Measurements from ENCODE around the gene STIM1. TPM values are rescaled to one million over a fixed set of nuclear protein-coding genes. Genes with fewer than 3 reads are reported as not detected.

The STIM1 gene
- polyA plus RNA-seq, 2 donors = 29.5 to 42.7 TPM

GRCh38 chr11:4095509-4096230 is 240.2 kb downstream of the STIM1 start:
- Histone ChIP-seq H3K4me3 (ENCODE audit: low read depth in 1 of 2, low read length in 2 of 2) (peak overlapping the region; percentile 66 to 88), H3K9me3 (ENCODE audit: control insufficient read depth in 2 of 2, insufficient read depth in 1 of 2, low read depth in 1 of 2, low read length in 1 of 2) (no peaks in the 10 kb centered on the region), H3K27ac (ENCODE audit: low read depth in 2 of 2, low read length in 1 of 2) (peak overlapping the region; percentile 93 to 99), H3K4me1 (ENCODE audit: control insufficient read depth in 2 of 2, insufficient read depth in 2 of 2, low read length in 1 of 2) (peaks cover 0 to 2% of the 10 kb centered on the region in 2 donors), H3K27me3 (ENCODE audit: control insufficient read depth in 1 of 2, insufficient read depth in 2 of 2, low read length in 2 of 2) (no peaks in the 10 kb centered on the region), H3K36me3 (ENCODE audit: control insufficient read depth in 2 of 2, insufficient read depth in 2 of 2, low read length in 1 of 2) (peaks cover 0 to 8% of the 10 kb centered on the region in 2 donors)
- WGBS, 2 donors = 8 to 15% methylated on average over 10 of the region's 10 CpGs

DNA sequence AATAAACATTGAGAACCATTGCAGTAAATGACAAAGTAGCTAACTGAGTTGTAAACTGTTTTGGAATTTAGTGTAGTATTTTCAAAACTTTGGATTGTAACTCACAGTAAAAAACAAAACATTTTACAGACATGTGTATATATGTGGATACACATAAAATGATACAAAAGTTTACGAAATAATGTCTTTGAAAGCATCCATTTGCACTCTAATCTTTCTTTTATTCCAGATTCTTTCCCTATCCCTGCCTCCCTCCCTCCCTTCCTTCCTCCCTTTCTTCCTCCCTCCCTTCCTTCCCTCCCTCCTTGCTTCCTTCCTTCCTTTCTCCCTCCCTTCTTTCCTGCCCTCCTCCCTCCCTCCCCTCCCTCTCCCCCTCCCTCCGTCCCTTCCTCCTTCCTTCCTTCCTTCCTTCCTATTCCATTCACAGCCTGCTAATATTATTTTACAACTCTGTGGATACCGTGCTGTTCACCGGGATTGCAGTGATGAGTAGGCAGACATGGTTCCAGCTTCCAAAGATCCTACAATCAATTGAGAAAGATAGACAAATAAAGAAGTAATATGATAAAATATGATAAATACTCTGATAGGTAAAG is 242.7 kb downstream of the STIM1 start:
- 81 to 82% methylated on average over 4 of the region's 4 CpGs for WGBS, 2 donors
- Histone ChIP-seq H3K27ac (ENCODE audit: low read depth in 2 of 2, low read length in 1 of 2) (no peak overlapping the region), H3K9me3 (ENCODE audit: control insufficient read depth in 2 of 2, insufficient read depth in 1 of 2, low read depth in 1 of 2, low read length in 1 of 2) (no peaks in the 10 kb centered on the region), H3K4me3 (ENCODE audit: low read depth in 1 of 2, low read length in 2 of 2) (no peak overlapping the region), H3K36me3 (ENCODE audit: control insufficient read depth in 2 of 2, insufficient read depth in 2 of 2, low read length in 1 of 2) (no peaks in the 10 kb centered on the region), H3K4me1 (ENCODE audit: control insufficient read depth in 2 of 2, insufficient read depth in 2 of 2, low read length in 1 of 2) (peaks cover 0 to 2% of the 10 kb centered on the region in 2 donors), H3K27me3 (ENCODE audit: control insufficient read depth in 1 of 2, insufficient read depth in 2 of 2, low read length in 2 of 2) (no peaks in the 10 kb centered on the region)

- Histone ChIP-seq H3K27ac (ENCODE audit: low read depth in 2 of 2, low read length in 1 of 2) (no peak overlapping the region), H3K36me3 (ENCODE audit: control insufficient read depth in 2 of 2, insufficient read depth in 2 of 2, low read length in 1 of 2) (no peaks in the 10 kb centered on the region), H3K9me3 (ENCODE audit: control insufficient read depth in 2 of 2, insufficient read depth in 1 of 2, low read depth in 1 of 2, low read length in 1 of 2) (no peaks in the 10 kb centered on the region), H3K4me3 (ENCODE audit: low read depth in 1 of 2, low read length in 2 of 2) (no peak overlapping the region), H3K27me3 (ENCODE audit: control insufficient read depth in 1 of 2, insufficient read depth in 2 of 2, low read length in 2 of 2) (no peaks in the 10 kb centered on the region), H3K4me1 (ENCODE audit: control insufficient read depth in 2 of 2, insufficient read depth in 2 of 2, low read length in 1 of 2) (no peaks in the 10 kb centered on the region)
- WGBS, 2 donors = 94 to 96% methylated on average over 4 of the region's 4 CpGs
These were observed 247.2 kb downstream of the STIM1 start for GRCh38 chr11:4102711-4103110.

GRCh38 chr11:4103269-4103668 is 247.8 kb downstream of the STIM1 start:
- Histone ChIP-seq H3K27ac (ENCODE audit: low read depth in 2 of 2, low read length in 1 of 2) (no peak overlapping the region), H3K36me3 (ENCODE audit: control insufficient read depth in 2 of 2, insufficient read depth in 2 of 2, low read length in 1 of 2) (no peaks in the 10 kb centered on the region), H3K4me3 (ENCODE audit: low read depth in 1 of 2, low read length in 2 of 2) (no peak overlapping the region), H3K4me1 (ENCODE audit: control insufficient read depth in 2 of 2, insufficient read depth in 2 of 2, low read length in 1 of 2) (no peaks in the 10 kb centered on the region), H3K9me3 (ENCODE audit: control insufficient read depth in 2 of 2, insufficient read depth in 1 of 2, low read depth in 1 of 2, low read length in 1 of 2) (no peaks in the 10 kb centered on the region), H3K27me3 (ENCODE audit: control insufficient read depth in 1 of 2, insufficient read depth in 2 of 2, low read length in 2 of 2) (no peaks in the 10 kb centered on the region)
- 97 to 98% methylated on average over 2 of the region's 2 CpGs for WGBS, 2 donors

DNA sequence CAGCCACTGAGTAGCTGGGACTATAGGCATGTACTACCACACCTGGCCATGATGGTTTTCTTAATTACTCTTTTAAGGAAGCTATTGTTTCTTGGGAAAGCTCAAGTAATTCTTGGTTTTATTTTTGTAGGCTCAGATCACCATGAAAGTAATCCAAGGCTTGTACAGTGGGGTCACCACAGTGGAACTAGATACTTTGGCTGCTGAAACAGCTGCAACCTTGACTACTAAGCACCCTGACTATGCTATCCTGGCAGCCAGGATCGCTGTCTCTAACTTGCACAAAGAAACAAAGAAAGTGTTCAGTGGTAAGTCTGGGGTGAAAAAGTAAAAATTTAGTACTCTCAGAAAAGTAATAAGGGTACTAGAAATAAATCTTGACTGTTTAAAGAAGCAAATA is 250.5 kb downstream of the STIM1 start:
- 97 to 100% methylated on average over 1 of the region's 1 CpG for WGBS, 2 donors

DNA sequence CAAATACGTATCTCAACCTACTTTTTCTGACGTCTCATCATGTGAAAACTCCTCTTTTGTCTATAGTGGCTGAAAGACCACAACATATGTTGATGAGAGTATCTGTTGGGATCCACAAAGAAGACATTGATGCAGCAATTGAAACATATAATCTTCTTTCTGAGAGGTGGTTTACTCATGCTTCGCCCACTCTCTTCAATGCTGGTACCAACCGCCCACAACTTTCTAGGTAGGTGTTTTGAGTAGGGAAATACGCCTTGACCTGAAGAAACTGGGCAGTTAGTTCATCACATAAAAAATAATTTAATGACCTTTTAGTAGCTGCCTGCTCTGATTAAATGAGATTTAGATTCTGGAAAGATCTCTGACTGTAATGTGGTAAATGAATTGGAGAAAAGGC is 256.4 kb downstream of the STIM1 start:
- Histone ChIP-seq H3K4me1 (ENCODE audit: control insufficient read depth in 2 of 2, insufficient read depth in 2 of 2, low read length in 1 of 2) (no peaks in the 10 kb centered on the region), H3K27me3 (ENCODE audit: control insufficient read depth in 1 of 2, insufficient read depth in 2 of 2, low read length in 2 of 2) (no peaks in the 10 kb centered on the region), H3K9me3 (ENCODE audit: control insufficient read depth in 2 of 2, insufficient read depth in 1 of 2, low read depth in 1 of 2, low read length in 1 of 2) (no peaks in the 10 kb centered on the region), H3K4me3 (ENCODE audit: low read depth in 1 of 2, low read length in 2 of 2) (no peak overlapping the region), H3K27ac (ENCODE audit: low read depth in 2 of 2, low read length in 1 of 2) (no peak overlapping the region), H3K36me3 (ENCODE audit: control insufficient read depth in 2 of 2, insufficient read depth in 2 of 2, low read length in 1 of 2) (no peaks in the 10 kb centered on the region)
- 76 to 78% methylated on average over 5 of the region's 5 CpGs for WGBS, 2 donors

More for the DNA sequence above, 250.5 kb downstream of the STIM1 start:
- no peaks in the 10 kb centered on the region for H3K36me3 ChIP-seq (ENCODE audit: control insufficient read depth in 2 of 2, insufficient read depth in 2 of 2, low read length in 1 of 2)
- H3K4me3 ChIP-seq (ENCODE audit: low read depth in 1 of 2, low read length in 2 of 2) = no peak overlapping the region
- no peak overlapping the region for H3K27ac ChIP-seq (ENCODE audit: low read depth in 2 of 2, low read length in 1 of 2)
- no peaks in the 10 kb centered on the region for H3K9me3 ChIP-seq (ENCODE audit: control insufficient read depth in 2 of 2, insufficient read depth in 1 of 2, low read depth in 1 of 2, low read length in 1 of 2)
- no peaks in the 10 kb centered on the region for H3K4me1 ChIP-seq (ENCODE audit: control insufficient read depth in 2 of 2, insufficient read depth in 2 of 2, low read length in 1 of 2)
- no peaks in the 10 kb centered on the region for H3K27me3 ChIP-seq (ENCODE audit: control insufficient read depth in 1 of 2, insufficient read depth in 2 of 2, low read length in 2 of 2)

DNA sequence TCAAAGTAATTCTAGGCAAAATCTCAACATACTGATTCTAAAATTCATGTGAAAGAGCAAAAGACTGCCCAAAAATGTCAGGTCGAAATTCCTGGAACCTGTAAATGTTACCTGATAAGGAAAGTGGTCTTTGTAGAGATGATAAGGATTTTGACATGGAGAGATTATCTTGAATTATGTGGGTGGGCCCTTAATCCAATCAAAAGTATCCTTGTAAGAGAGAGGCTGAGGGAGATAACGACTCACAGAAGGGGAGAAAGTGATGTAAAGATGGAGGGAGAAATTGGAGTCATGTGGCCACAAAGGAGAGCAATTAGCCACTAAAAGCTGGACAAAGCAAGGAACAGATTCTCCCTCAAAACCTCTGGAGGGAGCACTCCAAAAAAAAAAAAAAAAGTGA is 259.7 kb downstream of the STIM1 start:
- no peaks in the 10 kb centered on the region for H3K4me1 ChIP-seq (ENCODE audit: control insufficient read depth in 2 of 2, insufficient read depth in 2 of 2, low read length in 1 of 2)
- H3K27me3 ChIP-seq (ENCODE audit: control insufficient read depth in 1 of 2, insufficient read depth in 2 of 2, low read length in 2 of 2) = no peaks in the 10 kb centered on the region
- WGBS, 2 donors = 97 to 98% methylated on average over 2 of the region's 2 CpGs
- H3K9me3 ChIP-seq (ENCODE audit: control insufficient read depth in 2 of 2, insufficient read depth in 1 of 2, low read depth in 1 of 2, low read length in 1 of 2) = no peaks in the 10 kb centered on the region
- H3K36me3 ChIP-seq (ENCODE audit: control insufficient read depth in 2 of 2, insufficient read depth in 2 of 2, low read length in 1 of 2) = no peaks in the 10 kb centered on the region
- no peak overlapping the region for H3K4me3 ChIP-seq (ENCODE audit: low read depth in 1 of 2, low read length in 2 of 2)
- H3K27ac ChIP-seq (ENCODE audit: low read depth in 2 of 2, low read length in 1 of 2) = no peak overlapping the region

GRCh38 chr11:4118107-4118506 is 262.6 kb downstream of the STIM1 start:
- H3K9me3 ChIP-seq (ENCODE audit: control insufficient read depth in 2 of 2, insufficient read depth in 1 of 2, low read depth in 1 of 2, low read length in 1 of 2) = no peaks in the 10 kb centered on the region
- no peak overlapping the region for H3K27ac ChIP-seq (ENCODE audit: low read depth in 2 of 2, low read length in 1 of 2)
- no peak overlapping the region for H3K4me3 ChIP-seq (ENCODE audit: low read depth in 1 of 2, low read length in 2 of 2)
- H3K4me1 ChIP-seq (ENCODE audit: control insufficient read depth in 2 of 2, insufficient read depth in 2 of 2, low read length in 1 of 2) = no peaks in the 10 kb centered on the region
- WGBS, 2 donors = 84 to 89% methylated on average over 3 of the region's 3 CpGs
- no peaks in the 10 kb centered on the region for H3K36me3 ChIP-seq (ENCODE audit: control insufficient read depth in 2 of 2, insufficient read depth in 2 of 2, low read length in 1 of 2)
- H3K27me3 ChIP-seq (ENCODE audit: control insufficient read depth in 1 of 2, insufficient read depth in 2 of 2, low read length in 2 of 2) = no peaks in the 10 kb centered on the region

GRCh38 chr11:4123218-4123617 is 267.8 kb downstream of the STIM1 start:
- H3K4me1 ChIP-seq (ENCODE audit: control insufficient read depth in 2 of 2, insufficient read depth in 2 of 2, low read length in 1 of 2) = no peaks in the 10 kb centered on the region
- H3K36me3 ChIP-seq (ENCODE audit: control insufficient read depth in 2 of 2, insufficient read depth in 2 of 2, low read length in 1 of 2) = peaks cover 3 to 10% of the 10 kb centered on the region in 2 donors
- H3K9me3 ChIP-seq (ENCODE audit: control insufficient read depth in 2 of 2, insufficient read depth in 1 of 2, low read depth in 1 of 2, low read length in 1 of 2) = no peaks in the 10 kb centered on the region
- H3K4me3 ChIP-seq (ENCODE audit: low read depth in 1 of 2, low read length in 2 of 2) = no peak overlapping the region
- no peaks in the 10 kb centered on the region for H3K27me3 ChIP-seq (ENCODE audit: control insufficient read depth in 1 of 2, insufficient read depth in 2 of 2, low read length in 2 of 2)
- no peak overlapping the region for H3K27ac ChIP-seq (ENCODE audit: low read depth in 2 of 2, low read length in 1 of 2)
- 96 to 99% methylated on average over 4 of the region's 4 CpGs for WGBS, 2 donors

DNA sequence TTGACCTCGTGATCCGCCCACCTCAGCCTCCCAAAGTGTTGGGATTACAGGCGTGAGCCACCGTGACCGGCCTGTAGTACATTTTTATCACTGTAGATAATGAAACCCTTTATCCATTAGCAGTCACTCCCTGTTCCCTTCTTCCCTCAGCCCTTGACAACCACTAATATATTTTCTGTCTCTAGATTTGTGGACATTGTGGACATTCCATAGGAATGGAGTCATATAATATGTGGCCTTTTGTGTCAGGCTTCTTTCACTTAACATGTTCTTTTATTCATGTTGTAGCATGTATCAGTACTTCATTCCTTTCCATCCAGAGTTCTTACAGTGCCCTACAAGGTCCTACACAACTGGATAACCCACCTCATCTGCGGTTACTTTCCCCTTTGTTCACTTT is 269.7 kb downstream of the STIM1 start:
- Histone ChIP-seq H3K9me3 (ENCODE audit: control insufficient read depth in 2 of 2, insufficient read depth in 1 of 2, low read depth in 1 of 2, low read length in 1 of 2) (no peaks in the 10 kb centered on the region), H3K27ac (ENCODE audit: low read depth in 2 of 2, low read length in 1 of 2) (no peak overlapping the region), H3K4me3 (ENCODE audit: low read depth in 1 of 2, low read length in 2 of 2) (no peak overlapping the region), H3K36me3 (ENCODE audit: control insufficient read depth in 2 of 2, insufficient read depth in 2 of 2, low read length in 1 of 2) (peaks cover 3 to 10% of the 10 kb centered on the region in 2 donors), H3K27me3 (ENCODE audit: control insufficient read depth in 1 of 2, insufficient read depth in 2 of 2, low read length in 2 of 2) (no peaks in the 10 kb centered on the region), H3K4me1 (ENCODE audit: control insufficient read depth in 2 of 2, insufficient read depth in 2 of 2, low read length in 1 of 2) (no peaks in the 10 kb centered on the region)
- 91 to 94% methylated on average over 6 of the region's 6 CpGs for WGBS, 2 donors
